GM19395 (cell line): Measurements from ENCODE around the gene S100A1.
"Not testable (repeated sequence)": the region's sequence is repeated elsewhere in the genome, so short reads cannot be mapped to it uniquely, and the experiment has no call there.

Source experiments
- ATAC-seq: cut with Tn5 transposase; IDR thresholded peaks from one replicate; pipeline ENCODE4 v1.9.1; 2021; ENCODE audit warnings: mild to moderate bottlenecking, moderate library complexity; ENCODE audit not compliant: unreplicated experiment

Gene S100A1

DNA sequence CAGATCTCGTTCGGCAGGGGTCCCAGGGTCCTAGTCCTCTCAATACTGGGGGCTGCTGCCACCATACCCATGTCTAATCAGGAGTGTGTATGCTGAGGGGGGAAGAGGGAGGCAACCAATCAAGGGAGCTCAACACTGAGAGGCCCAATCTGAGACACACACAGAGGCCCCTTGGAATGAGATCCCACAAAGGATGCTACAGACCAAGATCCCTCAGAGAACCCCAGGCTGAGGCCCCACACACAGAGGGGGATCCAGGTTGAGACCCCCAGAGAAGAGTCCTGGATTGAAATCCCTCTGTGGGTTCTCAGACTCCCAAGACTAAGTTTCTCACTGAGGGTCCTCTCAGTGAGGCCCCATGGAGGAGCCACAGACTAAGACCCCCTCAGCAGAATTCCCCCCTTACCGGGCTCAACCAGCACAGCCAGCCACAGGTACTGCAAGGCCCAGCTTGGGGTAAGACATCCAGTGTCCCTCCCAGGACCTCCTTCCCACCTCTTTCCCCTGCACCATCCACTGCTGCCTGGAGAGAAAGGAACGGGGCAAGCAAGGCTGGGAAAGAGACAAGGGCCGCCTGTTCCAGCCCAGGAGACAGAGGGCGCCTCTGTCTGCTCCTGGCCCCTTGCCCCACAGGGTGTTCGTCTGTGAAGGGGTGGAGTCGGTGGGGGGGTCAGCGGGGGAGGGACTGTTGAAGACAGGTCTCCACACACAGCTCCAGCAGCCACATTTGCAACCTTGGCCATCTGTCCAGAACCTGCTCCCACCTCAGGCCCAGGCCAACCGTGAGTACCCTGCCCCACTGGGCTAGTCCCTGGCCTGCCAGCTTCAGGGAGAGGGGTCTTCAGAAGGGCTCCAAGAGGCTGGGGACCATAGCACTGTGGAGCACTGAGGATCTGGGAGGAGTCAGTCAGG, at the start of gene S100A1:
Gene S100A1, plus strand, starts transcription at position 720 of the 912 bp plus-strand sequence. CDS start 2,088 bp downstream, outside the sequence.
- no peak for ATAC-seq

DNA sequence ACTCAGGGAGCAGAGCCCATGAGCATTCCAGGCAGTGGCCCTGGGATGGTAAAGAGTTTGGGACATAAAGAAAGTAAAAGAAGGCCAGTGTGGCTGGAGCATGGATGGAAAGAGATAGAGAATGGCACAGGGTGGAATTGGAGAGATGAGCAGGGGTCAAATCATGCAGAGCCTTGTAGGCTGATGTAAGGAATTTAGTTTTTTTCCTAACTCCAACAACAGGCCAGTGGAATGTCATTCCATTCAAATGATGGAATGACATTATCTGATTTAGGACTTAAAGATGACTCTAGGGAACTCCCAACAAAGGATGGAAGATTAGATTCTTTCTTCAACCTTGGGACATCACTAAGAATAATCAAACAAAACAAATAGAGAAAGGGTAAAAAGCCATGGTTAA, 49.7 kb upstream of the S100A1 start:
- no peak for ATAC-seq

DNA sequence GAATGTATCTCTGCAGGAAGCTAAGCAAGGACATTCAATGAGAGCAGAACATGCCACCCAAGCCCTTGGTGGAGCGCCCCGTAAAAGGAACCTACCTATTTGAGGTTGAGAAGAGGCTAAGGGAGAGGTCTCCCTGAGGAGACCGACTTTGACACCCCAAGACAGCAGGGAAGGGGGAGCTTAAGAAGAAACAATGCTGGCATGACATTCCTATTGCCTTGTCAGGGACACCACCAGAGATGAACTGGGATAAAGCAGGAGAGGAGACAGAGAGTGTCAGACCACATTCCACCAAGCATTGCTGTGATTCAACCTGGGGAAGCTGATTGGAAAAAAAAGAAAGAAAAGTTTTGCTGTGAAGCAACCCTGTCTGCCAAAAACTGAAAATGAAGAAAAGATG, 49.3 kb upstream of the S100A1 start:
- ATAC-seq, result no peak

DNA sequence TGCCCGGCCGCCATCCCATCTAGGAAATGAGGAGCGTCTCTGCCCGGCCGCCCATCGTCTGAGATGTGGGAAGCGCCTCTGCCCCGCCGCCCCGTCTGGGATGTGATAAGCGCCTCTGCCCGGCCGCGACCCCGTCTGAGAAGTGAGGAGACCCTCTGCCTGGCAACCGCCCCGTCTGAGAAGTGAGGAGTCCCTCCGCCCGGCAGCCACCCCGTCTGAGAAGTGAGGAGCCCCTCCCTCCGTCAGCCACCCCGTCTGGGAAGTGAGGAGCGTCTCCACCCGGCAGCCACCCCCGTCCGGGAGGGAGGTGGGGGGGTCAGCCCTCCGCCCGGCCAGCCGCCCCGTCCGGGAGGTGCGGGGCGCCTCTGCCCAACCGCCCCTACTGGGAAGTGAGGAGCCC, 45.4 kb upstream of the S100A1 start:
- ATAC-seq, result not testable (repeated sequence)

DNA sequence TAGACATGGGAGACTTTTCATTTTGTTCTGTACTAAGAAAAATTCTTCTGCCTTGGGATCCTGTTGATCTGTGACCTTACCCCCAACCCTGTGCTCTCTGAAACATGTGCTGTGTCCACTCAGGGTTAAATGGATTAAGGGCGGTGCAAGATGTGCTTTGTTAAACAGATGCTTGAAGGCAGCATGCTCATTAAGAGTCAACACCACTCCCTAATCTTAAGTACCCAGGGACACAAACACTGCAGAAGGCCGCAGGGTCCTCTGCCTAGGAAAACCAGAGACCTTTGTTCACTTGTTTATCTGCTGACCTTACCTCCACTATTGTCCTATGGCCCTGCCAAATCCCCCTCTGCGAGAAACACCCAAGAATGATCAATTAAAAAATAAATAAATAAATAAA, 44.7 kb upstream of the S100A1 start:
- not testable (repeated sequence) for ATAC-seq

DNA sequence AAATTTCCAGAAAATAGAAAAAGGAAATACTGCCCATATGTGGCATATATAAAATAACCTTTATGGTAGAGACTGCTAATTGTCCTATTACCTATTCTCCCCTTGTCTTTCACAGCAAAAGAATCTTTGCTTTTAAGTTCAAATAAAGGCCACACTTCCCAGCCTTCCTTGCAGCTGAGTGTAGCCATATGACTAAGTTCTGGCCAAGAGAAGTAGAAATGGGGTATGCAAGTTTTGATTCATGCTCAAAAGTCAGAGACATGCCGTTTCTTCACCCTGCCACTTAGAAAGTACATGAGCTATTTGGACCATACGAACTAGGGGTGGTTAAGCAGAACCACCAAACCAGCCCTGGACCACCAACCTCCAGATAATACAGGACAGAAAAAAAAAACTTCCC, 44.3 kb upstream of the S100A1 start:
- ATAC-seq, result no peak

DNA sequence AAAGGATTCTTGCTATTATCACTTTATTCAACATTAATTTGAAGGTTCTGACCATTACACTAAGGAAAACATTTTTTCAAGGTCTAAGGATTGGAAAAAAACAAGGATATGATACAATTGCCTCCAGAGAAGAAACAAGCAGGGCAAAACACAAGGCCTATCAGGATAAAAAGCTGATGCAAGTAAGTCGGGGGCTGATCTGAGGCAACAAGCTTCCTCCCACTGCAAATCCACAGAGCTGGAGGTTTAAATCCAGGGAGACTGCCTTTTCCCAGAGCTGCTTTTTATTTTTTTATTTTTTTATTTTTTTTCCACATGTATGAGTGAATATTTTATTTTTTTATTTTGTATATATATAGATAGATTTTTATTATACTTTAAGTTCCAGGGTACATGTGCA, 43.2 kb upstream of the S100A1 start:
- ATAC-seq, result no peak

DNA sequence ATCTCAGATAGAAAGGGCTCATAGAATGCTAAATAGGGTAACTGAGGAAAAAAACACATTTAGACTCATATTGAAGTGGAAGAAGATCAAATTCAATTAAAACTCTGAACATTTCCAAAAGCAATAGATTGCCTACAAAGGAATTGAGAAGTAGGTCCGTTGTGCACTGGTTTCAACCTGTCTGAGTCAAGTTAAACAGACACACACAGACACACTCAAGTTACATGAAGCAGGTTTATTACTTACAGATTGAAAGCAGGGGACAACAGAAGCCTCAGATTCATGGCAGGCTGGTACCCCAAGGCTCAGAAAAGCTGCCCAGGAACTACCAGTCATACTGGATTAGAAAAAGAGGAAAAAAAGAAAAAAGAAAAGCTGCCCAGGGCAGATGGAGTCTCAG, 41.9 kb upstream of the S100A1 start:
- no peak for ATAC-seq

DNA sequence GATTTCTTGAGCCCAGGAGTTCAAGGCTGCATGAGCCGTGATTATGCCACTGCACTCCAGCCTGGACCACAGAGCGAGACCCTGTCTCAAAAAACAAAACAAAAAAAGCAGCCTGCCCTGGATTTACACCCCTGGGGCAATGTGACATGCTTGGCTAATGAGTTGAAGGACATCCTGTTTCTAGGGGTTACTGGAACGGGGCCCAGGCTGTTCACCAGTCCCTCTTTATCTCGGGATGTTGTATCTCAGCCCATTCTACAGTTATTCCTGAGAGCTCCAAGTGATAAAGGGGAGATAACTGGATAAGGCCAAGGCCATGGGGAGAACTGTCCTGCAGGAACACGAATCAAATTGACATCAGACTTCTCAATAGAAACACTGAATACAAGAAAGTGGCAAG, 40.9 kb upstream of the S100A1 start:
- no peak for ATAC-seq

DNA sequence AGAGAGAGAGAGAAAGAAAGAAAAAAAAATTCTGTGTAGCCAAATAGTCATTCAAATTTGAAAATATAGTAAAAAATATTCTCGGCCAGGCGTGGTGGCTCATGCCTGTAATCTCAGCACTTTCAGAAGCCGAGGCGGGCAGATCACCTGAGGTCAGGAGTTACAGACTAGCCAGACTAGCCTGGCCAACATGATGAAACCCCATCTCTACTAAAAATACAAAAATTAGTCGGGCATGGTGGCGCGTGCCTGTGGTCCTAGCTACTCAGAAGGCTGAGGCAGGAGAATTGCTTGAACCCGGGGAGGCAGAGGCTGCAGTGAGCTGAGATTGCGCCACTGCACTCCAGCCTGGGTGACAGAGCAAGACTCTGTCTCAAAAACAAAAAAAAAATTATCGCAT, 40.2 kb upstream of the S100A1 start:
- not testable (repeated sequence) for ATAC-seq

DNA sequence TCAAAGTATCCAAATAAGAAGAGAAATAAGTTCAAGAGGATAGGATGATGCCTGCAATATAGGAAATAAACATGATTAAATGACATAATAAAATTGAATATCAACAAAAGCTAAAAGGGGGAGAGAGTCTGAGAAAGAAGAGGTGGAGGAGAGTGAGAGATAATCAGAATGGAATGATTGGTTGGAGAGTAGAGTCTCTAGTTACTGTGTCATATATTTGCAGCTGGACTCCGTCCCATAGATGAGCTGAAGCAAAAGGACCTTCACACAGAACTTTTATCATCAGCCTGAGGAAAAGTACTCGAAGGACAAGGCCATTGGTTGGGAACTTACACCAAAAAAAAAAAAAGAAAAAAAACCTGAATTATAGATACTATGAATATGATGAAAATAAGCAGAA, 39.8 kb upstream of the S100A1 start:
- no peak for ATAC-seq

DNA sequence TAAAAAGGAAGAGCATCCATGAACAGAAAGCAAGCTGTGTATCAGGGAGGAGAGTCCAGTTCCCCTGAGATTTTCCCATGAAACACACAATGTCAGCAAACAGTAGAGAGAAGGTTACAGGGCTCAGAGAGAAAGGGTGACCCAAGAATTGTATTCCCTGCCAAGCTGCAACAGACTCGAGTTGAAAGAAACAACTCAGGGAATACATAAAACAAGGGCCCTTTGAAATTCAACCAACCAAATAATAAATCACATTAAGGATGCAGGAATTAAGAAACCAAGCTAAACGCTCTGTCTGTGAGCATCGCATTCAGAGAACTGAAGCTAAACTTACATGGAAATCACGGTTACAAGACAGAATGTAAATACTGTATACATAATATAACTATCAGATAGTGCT, 35.5 kb upstream of the S100A1 start:
- ATAC-seq, result no peak

DNA sequence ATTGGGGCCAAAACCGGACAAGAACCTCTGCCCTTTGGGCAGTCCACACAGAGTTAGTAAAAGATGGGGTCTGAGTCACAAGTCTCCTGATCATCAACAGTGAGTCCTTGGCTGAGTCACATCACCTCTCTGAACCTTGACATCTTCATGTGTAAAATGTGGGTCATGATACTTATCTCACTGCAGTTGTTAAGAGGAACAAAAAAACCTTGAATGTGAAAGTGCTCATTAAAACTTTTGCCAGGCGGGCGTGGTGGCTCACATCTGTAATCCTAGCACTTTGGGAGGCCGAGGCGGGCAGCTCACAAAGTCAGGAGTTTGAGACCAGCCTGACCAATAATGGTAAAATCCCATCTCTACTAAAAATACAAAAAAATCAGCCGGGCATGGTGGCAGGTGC, 31.0 kb upstream of the S100A1 start:
- no peak for ATAC-seq

DNA sequence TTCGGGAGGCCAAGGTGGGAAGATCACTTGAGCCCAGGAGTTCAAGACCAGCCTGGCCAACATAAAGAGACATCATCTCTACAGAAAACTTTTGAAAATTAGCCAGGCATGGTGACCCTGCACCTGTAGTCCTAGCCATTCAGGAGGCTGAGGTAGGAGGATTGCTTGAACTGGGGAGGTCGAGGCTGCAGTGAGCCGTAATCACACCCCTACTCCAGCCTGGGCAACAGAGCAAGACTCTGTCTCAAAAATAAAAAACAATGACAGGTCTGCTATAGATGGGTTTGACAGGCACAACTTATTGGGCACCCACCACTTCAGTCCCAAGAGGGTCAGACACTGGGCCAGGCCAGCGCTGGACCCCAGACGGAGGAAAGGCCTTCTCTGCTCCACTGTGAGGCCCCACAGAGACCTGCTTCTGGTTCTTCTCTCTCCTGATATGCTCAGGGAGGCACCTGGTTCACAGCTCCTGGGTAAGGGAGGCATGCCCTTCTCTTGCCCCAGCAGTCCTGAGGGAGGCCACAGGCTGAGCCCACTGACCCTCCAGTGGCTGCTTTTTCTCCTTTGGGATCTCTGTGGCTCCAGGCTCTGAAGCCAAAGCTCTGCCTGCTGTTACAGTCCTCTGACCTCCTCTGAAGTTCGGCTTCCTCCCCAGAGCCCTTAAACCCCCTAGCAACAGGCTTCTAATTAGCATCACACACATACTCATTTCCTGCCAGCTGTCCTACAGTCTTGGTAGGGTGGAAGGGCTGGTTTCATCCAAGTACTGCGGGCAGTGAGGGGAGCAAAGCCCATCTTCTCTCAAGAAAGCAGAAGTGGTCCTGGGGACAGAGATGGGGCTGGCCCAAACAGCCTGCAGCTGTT, 29.7 kb upstream of the S100A1 start:
- ATAC-seq, result peak; percentile 97

DNA sequence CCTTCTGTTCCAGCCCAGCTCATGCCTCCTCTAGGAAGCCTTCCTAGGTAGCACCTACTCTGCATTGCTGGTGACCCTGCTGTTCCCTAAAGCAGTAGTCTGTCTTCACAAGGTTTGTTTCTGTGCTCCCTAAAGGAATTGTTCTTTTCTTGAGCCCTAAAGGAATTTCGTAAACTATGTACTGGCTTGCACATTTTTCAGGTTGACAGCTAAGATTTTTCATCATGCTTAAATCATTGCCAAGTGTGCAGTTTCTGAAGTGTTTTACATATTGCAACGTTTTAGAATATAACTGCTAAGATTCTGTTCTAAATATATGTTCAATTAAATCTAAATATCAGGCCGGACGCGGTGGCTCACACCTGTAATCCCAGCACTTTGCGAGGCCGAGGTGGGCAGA, 28.4 kb upstream of the S100A1 start:
- no peak for ATAC-seq

DNA sequence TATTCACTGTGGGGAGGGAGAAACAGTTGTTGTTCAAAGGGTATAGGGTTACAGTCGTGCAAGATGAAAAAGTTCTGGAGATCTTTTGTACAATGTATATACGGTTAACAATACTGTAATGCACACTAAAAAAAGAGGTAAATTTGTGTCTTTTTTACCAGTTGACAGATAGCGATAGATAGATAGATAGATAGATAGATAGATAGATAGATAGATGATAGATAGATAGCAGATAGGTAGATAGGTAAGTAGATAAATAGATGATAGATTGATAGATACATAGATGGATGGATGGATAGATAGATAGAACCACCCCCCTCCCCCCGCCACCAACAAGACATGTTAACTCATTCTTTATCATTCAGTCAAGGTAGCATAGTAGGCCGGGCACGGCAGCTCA, 25.5 kb upstream of the S100A1 start:
- no peak for ATAC-seq

DNA sequence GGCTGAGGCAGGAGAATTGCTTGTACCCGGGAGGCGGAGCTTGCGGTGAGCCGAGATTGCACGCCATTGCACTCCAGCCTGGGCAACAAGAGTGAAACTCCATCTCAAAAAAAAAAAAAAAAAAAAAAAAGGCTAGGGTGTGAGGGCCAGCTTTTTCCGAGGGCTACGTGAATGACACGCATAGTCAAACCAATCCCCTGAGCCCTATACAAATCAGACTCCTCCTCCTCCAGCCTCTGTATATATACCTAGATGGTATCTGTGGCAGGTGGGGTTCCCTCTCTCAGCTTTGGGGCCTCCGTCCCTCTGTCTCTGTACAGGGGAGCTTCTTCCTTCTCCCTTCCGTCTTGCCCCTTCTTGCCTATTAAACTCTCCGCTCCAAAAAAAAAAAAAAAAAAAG, 22.0 kb upstream of the S100A1 start:
- ATAC-seq, result no peak

DNA sequence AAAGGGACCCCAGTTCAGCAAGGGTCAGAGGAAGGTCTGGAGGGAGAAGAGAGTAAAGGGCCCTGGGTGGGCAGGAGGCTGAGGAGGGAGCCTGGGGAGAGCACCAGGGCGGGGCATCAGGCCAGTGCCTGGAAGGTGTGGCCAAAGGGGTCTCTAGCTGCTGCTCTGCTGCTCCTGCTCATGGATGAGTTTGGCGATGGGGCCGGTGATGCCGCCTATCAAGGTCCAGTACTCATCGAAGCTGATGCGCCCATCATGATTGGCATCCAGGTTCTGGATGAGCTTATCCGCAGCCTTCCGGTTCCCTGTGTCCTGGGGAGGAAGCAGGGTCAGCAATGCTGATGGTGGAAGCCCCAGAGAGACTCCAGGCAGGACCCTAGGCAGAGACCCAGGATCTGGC, 20.9 kb upstream of the S100A1 start:
- no peak for ATAC-seq

DNA sequence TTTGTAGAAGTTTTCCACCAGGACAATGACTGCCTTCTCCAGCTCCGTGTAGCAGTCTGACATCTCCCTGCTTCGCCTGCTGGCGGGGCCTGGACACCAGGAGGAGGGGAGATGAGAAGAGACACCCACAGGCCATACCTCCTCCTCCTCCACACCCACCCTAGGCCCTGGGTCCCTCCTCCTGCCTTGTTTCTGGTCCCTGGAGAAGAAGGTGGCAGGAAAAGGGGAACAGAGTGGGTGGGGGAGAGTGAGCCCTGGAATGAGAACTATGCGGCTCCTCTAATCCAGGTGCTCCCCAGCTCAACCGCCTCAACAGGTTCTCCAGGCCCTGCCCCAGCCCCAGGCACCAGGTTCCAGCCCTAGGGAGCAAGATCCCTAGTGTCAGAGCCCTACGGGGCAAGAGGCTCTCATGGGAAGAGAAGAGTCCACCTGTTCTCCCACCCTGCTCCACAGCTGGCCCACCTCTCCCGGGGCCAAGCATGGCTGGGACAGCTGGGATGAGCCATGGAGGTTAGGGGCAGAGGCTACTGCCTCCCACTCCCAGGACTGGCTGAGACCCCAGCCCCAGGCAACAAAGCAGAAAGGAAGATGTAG, 20.0 kb upstream of the S100A1 start:
- no peak for ATAC-seq

DNA sequence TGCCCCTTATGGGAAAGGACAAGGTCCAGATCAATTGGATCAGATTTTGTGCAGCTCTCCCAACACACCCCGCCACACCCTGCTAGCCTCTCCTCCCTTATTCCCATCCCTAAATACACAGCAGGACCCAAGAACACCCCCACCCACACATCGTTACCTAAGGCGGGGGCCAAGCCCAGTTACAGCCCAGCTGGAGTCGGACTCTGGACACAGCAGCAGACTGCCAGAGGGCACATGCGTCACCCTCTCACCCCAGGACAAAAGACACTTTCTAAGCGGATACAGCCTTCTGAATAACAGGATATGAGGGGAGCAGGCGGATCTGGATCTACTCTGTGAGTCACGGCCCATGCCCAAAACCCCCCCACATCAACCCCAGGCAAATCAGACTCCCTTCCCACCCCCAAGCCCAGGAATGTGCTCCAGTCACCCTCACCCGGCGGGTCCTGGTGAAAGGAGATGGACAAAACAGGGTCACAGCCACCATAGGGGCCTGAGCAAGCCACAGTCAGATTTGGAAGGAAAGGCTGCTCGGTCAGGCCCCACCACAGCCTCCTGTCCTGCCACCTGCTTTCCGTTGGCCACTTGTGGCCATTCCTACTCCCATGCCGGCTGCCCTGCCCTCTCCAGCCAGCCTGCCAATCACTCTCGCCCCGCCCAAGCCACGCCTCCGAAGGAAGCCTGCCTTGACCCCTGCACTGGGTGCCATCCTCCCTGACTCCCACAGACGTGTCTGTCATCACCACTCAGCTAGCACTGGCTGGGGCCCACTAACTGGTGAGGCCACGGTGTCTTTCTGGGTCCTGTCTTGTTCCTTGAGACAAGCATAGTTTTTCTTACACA, 19.3 kb upstream of the S100A1 start:
- no peak for ATAC-seq

DNA sequence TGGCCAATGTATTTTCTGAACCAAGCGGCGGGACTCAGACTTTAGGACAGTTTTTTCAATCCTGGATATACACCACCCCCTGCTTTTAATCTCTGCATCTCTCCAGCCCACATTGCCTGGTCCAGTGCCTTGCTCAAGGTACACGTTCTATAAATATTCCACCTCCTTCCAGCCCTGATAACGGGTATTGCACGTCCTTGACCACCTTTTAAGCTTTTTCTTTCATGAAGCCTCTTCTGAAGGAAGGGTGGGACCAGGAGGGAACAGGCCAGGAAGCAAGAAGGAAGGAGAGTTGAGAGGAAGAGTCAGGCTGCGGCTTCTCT, 18.7 kb upstream of the S100A1 start:
- no peak for ATAC-seq
